Astrocyte (in vitro differentiated cells and primary cell): ENCODE measurements around the gene MTA1.

Experiments
- EZH2 ChIP-seq: IDR thresholded peaks from 2 replicates; pipeline ENCODE4 v1.6.1; 2012; ENCODE audit warnings: mild to moderate bottlenecking, low read length, inconsistent platforms; ENCODE audit not compliant: insufficient read depth
- TF ChIP-seq, protein P1 (sequence below): IDR thresholded peaks from 2 replicates; pipeline ENCODE4 v1.5.1; 2011; ENCODE audit warnings: low read depth, mild to moderate bottlenecking, inconsistent platforms, low read length, moderate library complexity; ENCODE audit not compliant: insufficient read depth

DNA sequence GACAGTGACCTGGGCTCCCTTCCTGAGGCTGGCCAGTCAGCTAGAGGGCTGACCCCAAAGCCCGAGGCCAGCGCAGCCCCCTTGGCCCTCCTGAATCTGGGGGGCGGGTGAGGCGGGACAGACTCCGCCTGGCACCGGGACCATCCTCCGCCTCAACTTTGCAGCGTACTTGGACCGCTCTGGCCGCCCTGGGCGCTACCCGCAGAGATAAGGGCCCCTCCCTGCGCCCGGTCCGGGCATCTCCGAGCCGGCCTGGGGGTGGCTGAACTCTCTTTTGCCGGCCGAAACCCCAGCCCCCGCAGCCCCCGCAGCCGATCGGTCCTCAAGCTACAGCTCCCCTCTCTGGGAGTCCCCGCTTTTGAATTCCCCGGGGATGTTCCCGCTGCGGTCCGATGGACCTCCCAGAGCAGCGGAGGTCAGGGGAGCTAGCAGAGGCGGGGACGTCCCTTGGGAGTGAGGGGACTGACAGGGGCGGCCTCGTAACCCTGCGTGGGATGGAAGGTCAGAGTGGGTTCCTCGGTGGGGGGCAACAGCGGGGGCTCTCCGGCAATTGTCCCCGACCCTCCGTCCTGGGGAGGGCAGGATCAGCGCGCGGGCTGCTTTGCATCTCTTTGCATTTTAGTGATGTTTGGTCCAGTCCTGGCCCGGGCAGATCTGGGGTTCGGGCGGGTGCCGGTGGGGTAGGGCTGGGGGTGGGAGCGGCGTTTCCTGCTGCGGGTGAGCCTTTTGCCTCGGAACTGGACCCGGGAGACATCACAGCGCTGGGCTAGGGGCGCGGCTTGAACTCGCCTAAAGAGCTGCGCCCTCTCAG, 66.7 kb downstream of the MTA1 start, which contains the start of gene CRIP1:
- TF ChIP-seq, protein P1, sequence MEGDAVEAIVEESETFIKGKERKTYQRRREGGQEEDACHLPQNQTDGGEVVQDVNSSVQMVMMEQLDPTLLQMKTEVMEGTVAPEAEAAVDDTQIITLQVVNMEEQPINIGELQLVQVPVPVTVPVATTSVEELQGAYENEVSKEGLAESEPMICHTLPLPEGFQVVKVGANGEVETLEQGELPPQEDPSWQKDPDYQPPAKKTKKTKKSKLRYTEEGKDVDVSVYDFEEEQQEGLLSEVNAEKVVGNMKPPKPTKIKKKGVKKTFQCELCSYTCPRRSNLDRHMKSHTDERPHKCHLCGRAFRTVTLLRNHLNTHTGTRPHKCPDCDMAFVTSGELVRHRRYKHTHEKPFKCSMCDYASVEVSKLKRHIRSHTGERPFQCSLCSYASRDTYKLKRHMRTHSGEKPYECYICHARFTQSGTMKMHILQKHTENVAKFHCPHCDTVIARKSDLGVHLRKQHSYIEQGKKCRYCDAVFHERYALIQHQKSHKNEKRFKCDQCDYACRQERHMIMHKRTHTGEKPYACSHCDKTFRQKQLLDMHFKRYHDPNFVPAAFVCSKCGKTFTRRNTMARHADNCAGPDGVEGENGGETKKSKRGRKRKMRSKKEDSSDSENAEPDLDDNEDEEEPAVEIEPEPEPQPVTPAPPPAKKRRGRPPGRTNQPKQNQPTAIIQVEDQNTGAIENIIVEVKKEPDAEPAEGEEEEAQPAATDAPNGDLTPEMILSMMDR, result no peak
- TF ChIP-seq EZH2, result peak; percentile 70
